GM21737 (cell line): ENCODE results near the gene TOMM40.
"Not testable (repeated sequence)": the region's sequence is repeated elsewhere in the genome, so short reads cannot be mapped to it uniquely, and the experiment has no call there.

Experiments used
- ATAC-seq: cut with Tn5 transposase; IDR thresholded peaks from one replicate; pipeline ENCODE4 v1.9.1; 2021; ENCODE audit warnings: mild to moderate bottlenecking, moderate library complexity; ENCODE audit not compliant: unreplicated experiment

The TOMM40 gene

DNA sequence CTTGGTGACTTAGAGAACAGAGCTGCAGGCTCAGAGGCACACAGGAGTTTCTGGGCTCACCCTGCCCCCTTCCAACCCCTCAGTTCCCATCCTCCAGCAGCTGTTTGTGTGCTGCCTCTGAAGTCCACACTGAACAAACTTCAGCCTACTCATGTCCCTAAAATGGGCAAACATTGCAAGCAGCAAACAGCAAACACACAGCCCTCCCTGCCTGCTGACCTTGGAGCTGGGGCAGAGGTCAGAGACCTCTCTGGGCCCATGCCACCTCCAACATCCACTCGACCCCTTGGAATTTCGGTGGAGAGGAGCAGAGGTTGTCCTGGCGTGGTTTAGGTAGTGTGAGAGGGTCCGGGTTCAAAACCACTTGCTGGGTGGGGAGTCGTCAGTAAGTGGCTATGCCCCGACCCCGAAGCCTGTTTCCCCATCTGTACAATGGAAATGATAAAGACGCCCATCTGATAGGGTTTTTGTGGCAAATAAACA is 33.2 kb downstream of the TOMM40 start:
- no peak for ATAC-seq

DNA sequence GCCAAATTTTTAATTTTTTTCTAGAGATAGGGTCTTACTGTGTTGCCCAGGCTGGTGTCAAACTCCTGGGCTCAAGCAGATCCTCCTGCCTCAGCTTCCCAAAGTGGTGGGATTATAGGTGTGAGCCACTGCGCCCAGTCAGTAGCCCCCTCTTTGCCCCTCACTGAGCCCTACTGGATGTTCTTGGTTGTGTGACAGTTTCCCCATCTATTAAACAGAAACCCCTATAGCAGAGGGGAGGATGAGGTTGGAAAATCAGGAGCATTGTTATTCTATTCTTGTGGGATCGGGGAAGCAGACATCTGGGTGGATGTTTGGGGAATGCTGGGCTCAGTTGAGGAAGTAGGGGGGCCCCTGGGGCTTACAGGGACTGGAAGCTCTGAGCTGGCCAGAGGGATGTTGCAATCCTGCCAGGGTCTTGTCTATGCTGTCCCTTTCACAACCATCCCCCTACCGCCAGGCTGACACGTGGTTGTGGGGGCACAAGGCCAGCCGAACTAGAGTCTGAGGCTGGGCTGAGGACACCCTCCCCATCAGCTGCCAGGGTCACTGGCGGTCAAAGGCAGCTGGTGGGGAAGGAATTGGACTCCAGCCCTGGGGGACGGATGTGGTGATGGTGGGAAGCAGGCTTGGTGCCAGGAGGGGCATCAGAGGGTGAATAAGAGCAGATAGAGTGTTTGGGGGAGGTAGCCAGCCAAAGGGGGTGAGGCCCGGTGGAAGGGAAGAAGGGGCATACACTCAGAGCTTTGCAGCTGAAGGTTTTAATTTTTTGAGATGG is 34.2 kb downstream of the TOMM40 start:
- ATAC-seq: no peak

DNA sequence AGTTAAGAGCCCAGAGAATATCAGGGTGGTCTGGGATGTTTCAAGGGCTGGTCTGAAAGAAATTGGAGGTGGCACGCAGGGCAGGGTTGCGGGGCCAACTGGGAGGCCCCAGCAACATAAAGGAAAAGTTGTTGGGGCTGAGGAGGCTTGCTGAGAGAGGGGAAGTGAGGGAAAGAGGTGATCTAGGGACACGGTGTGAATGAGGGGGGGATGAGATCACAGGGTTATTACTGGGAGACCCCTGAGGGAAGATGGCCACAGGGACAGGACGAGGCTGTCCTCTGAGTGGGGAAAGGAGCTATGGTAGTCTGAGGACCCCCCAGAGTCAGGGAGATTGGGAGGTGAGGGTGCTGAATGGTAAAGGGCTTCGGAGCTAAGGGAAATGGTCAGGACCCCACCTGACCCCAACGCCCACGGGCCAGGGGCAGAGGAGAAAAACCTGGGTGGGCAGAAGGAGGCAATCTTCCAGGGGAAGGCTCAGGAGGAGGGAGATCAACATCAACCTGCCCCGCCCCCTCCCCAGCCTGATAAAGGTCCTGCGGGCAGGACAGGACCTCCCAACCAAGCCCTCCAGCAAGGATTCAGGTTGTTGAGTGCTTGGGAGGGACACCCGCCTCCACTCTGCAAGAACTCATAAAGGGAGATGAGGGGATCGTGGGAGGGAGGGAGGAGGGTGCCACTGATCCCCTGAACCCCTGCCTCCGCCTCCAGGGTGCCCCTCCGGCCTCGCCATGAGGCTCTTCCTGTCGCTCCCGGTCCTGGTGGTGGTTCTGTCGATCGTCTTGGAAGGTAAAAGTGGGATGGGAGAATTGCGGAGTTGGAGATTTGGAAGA is 35.4 kb downstream of the TOMM40 start:
- ATAC-seq: not testable (repeated sequence)

DNA sequence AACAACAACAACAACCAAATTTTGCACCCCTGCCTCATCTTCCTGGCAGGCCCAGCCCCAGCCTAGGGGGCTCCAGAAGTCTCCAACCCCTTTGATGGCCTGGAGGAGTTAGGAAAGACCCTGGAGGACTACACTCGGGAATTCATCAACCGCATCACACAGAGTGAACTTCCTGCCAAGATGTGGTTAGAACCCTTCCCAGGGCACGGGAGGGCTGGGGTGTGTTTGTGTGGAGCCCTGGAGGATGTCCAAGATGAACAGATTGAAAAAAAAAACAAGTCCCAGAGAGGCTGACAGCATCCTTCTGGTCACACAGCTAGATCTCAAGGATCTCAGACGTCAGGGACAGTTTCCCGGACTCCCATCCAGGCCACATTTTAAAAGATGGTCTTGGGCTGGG is 36.7 kb downstream of the TOMM40 start:
- no peak for ATAC-seq

DNA sequence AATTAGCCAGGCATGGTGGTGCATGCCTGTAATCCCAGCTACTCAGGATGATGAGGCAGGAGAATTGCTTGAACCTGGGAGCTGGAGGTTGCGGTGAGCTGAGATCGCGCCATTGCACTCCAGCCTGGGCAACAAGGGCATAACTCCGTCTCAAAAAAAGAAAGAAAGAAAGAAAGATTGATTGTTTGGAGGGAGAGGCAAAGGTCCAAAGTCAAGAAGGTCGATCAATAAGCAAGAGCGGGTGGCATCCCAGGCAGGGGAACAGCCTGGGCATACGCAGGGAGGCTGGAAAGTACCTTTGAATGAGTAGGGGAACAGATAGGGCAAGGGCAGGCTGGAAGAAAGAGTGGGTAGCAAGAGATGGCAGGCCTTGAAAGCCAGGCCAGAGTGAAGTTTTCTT is 39.0 kb downstream of the TOMM40 start:
- no peak for ATAC-seq

DNA sequence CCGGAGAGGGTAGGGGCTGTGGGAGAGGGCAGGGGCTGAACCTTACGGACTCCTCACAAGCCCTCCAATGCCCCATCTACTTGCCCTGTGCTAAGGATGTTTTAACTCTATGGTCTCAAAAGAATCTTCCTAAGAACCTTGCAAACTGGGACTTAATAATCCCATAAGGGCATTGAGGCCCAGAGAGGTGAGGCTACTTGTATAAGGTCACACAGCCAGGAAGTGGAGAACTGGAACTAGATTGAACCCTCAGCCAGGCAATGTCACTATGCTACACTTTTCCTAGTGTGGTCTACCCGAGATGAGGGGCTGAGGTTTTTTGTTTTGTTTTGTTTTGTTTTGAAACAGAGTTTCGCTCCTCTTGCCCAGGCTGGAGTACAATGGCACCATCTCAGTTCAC is 40.5 kb downstream of the TOMM40 start:
- no peak for ATAC-seq

DNA sequence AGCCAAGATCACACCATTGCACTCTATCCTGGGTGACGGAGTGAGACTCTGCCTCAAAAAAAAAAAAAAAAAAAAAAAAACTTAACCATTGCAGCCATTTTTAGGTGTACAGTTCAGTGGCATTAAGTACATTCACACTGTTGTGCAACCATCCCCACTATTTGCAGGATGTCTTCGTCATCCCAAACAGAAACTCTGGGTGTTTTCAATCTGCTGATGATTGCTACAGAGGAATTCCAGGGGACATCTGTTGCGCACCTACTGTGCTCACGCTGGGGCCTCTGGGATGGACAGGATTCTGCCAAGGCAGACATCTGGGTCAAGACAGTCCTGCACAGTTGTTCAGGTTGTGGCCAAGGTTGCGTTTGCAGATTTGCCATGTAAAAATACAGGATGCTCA is 48.6 kb downstream of the TOMM40 start:
- ATAC-seq: no peak

DNA sequence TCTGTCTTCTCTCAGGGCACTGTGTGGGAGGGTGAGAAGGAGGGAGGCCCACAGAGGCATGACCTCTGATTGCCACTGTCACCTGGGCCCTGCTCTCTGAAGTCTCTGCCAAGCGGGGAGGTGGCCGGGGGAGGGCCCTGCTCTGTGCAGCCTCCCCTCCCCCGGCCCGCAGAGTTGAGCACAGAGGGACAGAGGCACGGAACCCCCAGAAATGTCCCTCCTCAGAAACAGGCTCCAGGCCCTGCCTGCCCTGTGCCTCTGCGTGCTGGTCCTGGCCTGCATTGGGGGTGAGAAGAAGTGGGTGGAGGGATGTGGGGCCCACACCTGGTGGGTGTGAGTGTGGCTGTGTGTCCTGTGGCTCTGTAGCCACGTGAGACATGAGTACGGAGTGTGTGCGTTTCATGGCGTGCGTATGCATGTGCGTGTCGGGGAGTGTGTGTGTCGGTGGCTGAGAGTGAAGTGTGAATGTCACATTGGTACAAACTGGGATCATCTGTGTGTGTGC is 51.1 kb downstream of the TOMM40 start, which contains the start of gene APOC4:
Gene APOC4, plus strand, starts transcription at position 171 of the 505 bp plus-strand sequence. Its CDS starts 41 bp downstream, at position 212.
- no peak for ATAC-seq

DNA sequence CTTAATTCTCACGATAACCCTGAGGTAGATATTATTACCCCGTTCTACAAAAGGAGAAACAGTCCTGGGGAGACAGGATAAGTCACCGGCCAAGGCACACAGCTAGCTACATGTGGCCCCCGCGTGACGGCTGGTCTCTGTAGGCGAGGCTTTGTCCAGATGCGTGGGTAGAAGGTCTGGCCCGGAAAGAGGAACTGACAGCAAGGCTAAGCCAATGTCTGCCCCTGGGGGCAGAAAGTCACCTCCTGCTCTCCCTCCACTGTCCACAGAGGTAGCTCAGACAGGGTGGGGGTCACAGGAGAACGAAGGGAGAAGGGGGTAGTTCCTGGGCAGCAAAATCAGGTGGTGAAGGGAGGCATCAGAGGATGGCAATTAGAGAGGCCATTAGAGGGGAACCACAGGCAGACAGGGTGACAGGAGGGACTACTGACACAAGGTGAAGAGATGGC is 52.8 kb downstream of the TOMM40 start:
- ATAC-seq: no peak

DNA sequence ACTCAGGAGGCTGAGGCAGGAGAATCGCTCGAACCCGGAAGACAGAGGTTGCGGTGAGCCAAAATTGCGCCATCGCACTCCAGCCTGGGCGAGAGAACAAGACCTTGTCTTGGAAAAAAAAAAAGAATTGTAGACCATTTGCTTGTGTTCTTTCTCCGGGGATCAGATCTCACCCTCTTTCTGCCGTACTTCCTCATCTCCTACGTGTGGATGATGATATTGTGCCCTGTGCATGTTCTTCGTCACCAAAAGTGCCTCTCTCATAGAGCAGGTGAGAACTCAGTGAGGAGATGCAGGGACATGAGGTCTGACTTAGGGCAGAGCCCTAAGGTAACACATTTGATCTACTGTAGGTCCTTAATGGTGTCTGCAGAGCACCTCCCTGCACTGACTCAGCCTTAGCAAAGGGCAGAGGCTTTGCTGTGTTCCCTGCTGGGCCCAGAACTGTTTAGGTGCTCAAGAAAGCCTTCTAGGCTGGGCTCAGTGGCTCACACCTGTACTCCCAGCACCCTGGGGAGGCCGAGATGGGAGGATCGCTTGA is 56.1 kb downstream of the TOMM40 start:
- ATAC-seq: no peak

DNA sequence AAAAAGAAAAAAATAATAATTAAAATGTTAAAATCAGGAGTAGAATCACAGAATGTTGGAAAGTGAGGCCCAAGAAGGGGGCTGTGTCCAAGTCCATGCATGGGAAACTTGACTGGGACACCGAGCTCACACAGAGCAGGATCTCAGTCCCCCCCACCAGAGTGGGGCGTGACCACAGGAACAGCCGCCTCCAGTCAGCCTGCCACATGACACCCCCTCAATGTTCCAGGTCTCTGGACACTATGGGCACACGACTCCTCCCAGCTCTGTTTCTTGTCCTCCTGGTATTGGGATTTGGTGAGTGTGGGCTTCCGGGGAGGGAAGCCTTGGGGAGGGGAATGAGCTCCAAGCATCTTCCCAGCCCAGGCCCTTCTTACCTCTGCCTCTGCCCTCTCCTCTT is 57.2 kb downstream of the TOMM40 start:
- ATAC-seq: no peak

DNA sequence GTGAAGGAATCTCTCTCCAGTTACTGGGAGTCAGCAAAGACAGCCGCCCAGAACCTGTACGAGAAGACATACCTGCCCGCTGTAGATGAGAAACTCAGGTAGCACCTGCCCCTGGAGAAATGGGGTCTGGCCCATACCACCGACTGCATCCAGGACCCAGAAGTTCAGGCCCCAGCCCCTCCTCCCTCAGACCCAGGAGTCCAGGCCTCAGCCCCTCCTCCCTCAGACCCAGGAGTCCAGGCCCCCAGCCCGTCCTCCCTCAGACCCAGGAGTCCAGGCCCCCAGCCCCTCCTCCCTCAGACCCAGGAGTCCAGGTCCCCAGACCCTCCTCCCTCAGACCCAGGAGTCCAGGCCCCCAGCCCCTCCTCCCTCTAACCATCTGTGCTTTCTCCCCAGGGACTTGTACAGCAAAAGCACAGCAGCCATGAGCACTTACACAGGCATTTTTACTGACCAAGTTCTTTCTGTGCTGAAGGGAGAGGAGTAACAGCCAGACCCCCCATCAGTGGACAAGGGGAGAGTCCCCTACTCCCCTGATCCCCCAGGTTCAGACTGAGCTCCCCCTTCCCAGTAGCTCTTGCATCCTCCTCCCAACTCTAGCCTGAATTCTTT is 57.8 kb downstream of the TOMM40 start:
- ATAC-seq: no peak

DNA sequence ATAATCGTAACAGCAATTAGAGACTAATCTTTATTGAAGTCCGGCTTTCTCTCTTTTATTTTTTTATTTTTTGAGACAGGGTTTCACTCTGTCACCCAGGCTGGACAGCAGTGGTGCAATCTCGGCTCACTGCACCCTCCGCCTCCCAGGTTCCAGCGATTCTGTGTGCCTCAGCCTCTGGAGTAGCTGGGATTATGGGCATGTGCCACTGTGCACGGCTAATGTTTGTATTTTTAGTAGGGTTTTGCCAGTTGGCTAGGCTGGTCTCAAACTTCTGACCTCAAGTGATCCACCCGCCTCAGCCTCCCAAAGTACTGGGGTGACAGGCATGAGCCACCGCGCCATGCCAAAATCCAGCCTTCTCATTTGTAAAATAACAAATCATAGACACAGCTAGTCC is 58.5 kb downstream of the TOMM40 start:
- ATAC-seq: no peak

DNA sequence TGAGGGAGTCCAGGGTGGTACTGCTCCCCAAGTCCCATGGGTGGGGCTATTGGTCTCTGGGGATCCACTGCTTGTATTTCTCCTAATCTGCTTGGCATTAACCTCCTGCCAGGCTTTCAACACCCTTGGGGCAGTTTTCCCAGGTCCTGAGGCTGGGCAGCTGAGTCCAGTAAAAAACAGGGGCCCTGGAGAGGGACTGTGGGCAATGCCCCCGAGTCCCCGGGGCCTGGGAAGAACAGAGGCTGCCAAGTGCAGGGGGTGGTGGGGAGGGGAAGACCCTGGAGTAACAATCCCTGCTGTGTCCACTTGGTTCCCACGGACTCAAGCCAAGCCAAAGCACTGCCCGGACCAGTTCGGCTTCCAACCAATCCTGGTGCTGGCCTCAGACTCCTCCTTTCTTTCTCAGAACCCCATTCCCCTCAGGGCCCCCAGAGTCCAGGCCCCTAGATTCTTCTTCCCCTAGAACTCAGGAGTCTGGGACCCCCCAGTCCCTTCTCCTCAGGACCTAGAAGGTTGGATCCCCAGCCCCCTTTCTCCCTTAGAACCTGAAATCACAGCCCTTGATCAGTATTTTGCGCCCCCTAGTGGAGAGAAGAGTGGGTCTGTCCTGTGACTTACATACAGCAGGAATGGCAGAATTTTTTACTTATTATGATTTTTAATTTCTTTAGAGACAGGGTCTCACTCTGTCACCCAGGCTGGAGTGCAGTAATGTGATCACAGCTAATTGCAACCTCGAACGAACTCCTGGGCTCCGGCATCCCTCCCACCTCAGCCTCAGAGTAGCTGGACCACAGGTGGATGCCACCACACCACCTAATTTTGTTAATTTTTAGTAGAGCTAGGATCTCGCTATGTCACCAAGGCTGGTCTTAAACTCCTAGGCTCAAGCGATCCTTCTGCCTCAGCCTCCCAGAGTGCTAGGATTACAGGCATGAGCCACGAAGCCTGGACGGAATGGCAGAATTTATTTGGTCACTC is 60.4 kb downstream of the TOMM40 start:
- ATAC-seq: no peak
